CD4-positive, alpha-beta T cell treated with Interleukin-6 for 4 hours (primary cell): ENCODE results near the gene CDR2L.
"Not testable (repeated sequence)": the region's sequence is repeated elsewhere in the genome, so short reads cannot be mapped to it uniquely, and the experiment has no call there.

Experiments
- DNase-seq: peaks from one replicate; pipeline ENCODE4 v3.0.0-alpha.2; 2020; ENCODE audit warnings: mixed read lengths

CDR2L gene

GRCh38 chr17:74959826-74960515 is 27.5 kb upstream of the CDR2L start:
- no peak for DNase-seq

- DNase-seq, result peak; percentile 50
These were observed 26.7 kb upstream of the CDR2L start for GRCh38 chr17:74960570-74961342.

GRCh38 chr17:74961657-74962350 is 25.6 kb upstream of the CDR2L start:
- peak; percentile 92 for DNase-seq

- DNase-seq, result no peak
These were observed 24.6 kb upstream of the CDR2L start for GRCh38 chr17:74962622-74963394.

DNA sequence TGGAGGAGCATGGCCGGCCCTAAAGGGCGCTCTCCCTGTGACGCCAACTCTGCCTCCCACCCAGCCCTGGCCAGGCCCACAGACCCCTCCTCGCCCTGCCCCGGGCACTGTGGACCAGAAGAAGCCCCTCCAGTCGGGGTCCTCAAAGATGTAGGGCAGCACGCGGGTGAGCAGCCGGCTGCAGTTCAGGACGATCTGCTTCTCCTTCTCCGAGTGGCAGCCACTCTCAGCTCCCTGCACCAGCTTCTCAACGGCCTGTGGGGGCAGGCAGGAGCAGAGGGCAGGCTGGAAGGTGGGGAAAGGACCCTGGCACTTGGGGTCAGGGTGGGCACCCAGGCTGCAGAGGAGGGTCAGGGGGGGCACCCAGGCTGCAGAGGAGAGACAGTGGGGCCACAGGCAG is 23.8 kb upstream of the CDR2L start:
- no peak for DNase-seq

DNA sequence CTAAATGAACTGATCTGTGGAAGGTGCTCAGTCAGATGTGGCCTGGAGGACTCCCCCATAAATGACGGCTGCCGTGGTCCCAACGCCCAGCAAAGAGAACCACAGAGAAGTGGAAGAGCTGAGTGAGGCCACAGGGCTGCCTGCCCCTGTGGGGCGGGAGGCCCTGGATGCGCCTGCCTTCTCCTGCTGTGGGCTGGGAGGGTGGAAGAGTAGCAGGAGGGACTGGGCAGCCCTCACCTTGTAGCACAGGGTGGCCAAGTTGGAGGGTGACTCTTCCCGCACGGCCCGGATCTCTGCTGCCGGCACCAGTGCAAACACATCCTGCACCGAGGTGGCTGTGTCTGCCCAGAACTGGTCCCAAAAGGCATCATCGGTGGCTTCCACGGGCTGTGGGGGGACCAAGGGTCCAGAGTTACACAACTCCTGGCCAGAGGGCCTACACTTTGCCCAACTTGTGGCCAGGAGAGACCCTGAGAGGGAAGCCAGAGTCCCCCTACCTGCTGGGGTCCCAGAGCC is 23.1 kb upstream of the CDR2L start:
- no peak for DNase-seq

- DNase-seq, result no peak
These were observed 22.3 kb upstream of the CDR2L start for GRCh38 chr17:74964988-74965622.

- DNase-seq, result no peak
These were observed 19.1 kb upstream of the CDR2L start for GRCh38 chr17:74968361-74968780.

DNA sequence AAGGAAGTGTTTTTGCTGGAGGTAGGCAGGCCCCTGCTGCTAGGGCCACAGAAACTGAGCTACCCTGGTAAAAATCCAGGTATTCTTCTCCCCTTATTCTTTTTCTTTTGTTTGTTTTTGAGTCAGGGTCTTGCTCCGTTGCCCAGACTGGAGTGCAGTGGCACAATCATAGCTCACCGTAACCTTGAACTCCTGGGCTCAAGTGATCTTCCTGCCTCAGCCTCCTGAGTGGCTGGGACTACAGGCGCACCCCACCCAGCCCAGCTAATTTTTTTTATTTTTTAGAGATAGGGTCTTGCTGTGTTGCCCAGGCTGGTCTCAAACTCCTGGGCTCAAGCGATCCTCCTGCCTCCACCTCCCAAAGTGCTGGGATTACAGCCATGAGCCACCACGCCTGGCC is 17.9 kb upstream of the CDR2L start:
- not testable (repeated sequence) for DNase-seq

- no peak for DNase-seq
These were observed 17.0 kb upstream of the CDR2L start for GRCh38 chr17:74970395-74970794.

DNA sequence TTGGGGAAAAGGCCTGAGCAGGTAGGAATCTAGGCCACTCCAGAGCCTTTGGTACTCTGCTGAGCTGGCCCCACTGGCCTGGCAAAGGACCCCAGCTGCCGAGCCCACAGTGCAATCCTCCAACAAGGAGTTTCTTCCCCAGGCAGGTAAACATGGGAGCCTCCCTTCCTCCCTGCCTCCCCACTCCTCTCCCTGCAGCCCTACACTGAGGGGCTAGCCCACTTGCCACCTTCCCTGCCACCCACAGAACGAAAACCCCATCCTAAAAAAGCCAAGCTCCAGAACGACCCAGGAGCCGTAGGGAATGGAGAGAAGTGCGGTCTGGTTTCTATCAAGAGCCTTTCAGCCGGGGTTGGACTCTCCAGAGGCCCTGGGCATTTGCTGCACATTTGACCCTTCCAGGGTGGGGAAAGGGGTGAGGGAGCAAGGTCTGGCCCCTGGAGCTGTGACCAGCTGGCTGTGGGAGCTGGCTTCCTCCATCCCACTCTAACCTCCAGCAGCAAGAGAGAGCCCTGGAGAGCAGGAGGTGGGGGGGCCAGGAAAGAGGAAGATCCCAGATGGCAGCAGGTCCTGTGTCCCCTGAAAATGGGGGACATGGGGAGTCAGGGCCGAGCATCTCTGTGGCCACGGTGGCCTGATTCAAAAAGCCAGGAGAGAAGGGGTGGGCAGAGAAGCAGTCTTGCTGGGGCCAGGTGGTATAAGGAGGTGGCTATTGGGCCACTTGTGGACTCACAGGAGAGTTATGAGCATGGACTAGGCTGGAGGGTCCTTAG is 16.2 kb upstream of the CDR2L start:
- DNase-seq, result no peak

- no peak for DNase-seq
These were observed 15.7 kb upstream of the CDR2L start for GRCh38 chr17:74971842-74972106.

DNA sequence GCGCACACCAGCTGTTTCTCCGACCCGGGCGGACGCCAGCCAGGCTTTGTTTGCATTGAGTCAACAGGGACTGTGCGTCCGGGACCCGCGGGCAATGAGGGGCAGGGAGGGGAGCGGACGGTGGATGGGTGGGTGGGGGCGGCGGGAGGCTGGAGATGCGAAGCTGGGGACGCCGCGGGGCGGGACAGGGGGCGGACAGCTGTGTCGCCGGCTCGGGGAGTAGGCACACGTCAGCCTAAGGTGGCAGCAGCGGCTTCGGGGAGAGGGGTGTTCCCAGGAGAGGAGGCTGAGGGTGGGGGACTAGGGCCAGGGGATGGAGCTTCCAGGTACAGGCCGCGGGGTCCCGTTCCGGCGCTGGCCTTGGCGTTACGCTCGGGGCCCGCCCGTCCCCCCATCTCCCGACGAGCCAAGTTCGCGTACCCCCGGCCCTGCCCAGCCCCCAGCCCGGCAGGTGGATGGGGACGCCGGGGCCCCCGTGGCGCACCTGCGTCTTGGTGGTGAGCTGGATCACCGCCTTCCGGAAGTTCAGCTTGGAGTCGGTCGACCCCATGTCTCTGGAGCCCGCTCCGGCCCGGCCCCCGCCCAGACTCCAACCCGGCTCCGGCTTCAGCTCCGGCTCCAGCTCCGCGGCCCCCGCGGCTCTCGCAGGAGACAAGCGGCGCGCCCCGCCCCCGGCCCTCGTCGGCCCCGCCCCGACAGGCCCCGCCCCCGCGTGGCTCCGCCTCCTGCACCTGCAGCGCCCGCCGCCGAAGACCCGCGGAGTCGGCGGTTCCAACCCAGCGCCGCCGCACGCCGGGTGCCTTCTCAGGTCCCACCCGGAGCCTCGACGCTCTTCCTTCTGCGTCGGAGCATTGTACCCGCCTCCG is 15.1 kb upstream of the CDR2L start, which contains the start of gene HID1:
Gene HID1, minus strand, starts transcription at position 653 of the 866 bp plus-strand sequence. Its CDS starts 103 bp downstream, at position 550.
- DNase-seq, result peak; percentile 87

DNA sequence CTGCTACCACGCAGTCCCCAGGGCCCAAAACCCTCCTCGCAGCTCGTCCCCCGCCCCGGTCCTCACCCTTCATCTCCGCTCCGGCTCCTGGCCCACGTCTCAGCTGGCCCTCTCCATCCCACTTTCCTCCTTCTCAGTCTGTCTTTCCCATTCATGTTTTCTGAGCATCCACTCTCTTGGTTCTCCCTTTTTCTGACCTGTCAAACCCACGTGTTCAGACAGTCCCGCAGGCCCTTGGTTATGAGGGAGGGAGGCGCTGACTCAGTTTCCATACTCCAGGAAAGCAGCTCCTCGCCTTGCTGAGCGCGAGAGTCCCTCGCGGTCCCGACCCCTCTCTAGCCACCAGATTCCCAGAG is 14.5 kb upstream of the CDR2L start:
- DNase-seq, result no peak

DNA sequence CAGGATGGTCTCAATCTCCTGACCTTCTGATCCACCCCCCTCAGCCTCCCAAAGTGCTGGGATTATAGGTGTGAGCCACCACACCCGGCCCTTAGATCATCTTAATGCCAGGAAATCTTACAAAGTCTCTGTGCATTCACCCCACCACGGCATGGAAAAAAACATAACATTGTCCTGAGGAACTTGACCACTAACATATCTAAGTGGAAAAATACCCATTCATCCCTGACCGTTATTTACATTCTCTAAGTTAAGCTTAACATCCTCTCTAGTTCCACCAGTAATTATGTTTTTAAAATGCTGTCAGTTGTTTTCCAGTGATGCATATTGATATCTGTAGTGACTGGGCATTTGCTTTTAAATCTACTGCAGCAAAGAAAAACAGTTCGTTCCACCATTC is 11.5 kb upstream of the CDR2L start:
- DNase-seq, result no peak

DNA sequence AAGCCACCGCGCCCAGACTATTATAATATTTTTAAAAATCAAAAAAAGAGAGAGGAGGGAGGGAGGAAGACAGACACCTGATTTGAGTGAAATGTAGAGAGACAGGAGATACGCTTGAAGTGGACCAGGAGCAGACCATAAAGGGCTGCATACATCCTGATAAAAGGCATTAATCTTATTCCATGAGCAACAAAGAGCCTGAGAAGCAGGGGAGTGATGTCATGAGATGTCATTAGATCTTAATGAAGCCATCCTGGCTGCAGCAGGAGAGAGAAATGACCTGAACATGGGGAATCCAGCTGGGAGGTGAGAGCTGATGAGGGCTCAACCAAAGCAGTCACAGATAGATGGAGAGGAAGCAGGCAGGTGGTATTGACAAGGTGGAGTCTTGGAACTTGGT is 9.6 kb upstream of the CDR2L start:
- no peak for DNase-seq

GRCh38 chr17:74978240-74978639 is 9.2 kb upstream of the CDR2L start:
- no peak for DNase-seq

DNA sequence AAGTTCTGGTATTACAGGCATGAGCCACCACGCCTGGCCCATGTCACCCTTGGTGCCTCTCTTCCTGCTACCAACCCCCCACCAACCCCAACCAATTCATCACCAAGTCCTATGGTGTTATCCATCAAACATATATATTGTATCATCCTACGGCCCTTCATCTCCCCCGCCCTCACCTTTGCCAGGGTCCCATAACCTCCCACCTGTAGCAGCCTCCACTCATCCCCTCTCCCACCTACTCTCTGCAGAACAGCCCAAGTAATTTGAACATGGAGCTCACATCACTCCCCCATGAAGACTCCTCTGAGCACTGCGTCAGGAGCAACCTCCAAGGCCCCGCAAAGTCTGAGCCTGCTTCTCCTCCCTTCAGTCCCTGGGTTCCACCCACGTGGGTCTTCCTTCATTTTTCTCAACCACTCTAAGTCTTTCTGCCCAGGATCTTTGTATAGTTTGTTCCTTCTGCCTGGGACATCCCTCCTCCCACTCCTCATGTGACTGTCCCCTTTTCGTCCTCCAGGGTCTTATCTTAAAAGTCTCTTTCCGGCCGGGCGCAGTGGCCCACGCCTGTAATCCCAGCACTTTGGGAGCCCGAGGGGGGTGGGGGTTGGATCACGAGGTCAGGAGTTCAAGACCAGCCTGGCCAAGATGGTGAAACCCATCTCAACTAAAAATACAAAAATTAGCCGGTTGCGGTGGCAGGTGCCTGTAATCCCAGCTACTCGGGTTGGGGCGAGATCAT is 7.9 kb upstream of the CDR2L start:
- DNase-seq, result no peak

DNA sequence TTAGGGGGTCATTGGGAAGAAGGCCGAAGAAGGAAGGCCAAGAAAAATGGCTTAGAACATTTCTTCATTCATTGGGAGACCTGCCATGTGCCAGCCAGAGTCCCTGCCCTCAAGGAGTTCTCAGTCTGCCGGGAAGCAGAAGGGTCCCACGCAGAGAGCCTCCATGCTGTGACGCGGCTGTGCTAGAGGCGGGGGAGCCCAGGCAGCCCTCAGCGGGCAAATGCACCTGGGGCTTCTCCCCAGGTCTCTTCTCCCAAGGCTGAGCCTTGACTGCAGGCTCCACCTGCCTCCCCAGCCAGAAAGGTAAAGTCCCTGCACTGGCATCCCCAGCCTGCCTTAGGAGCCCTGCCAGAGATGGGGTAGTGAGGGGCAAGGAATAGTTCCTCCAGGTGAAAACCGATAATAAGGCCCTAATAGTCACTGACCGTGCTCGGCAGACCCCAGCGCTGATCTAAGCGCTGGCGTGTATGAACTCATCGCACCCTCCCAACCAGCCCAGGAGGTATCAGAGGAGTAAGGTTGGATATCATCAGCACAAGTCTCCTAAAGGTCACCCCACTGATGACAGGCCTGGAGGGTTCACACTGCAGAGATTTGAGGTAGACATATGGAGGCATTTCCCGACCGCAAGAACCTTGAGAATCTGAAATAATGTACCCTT is 6.0 kb upstream of the CDR2L start:
- no peak for DNase-seq
